GM18870 (cell line): Measurements from ENCODE around the gene SPRED1.
A peak's percentile ranks its signal among the peaks of the same experiment; 100 is the strongest.
"Not testable (repeated sequence)": the region's sequence is repeated elsewhere in the genome, so short reads cannot be mapped to it uniquely, and the experiment has no call there.

Source experiments
- ATAC-seq: cut with Tn5 transposase; IDR thresholded peaks from one replicate; pipeline ENCODE4 v1.9.1; 2021; ENCODE audit warnings: moderate library complexity; ENCODE audit not compliant: unreplicated experiment

Gene SPRED1

GRCh38 chr15:38275959-38276358 is 23.3 kb downstream of the SPRED1 start:
- ATAC-seq = no peak

- ATAC-seq = not testable (repeated sequence)
Measured at GRCh38 chr15:38277281-38277680, 24.6 kb downstream of the SPRED1 start.

- ATAC-seq = no peak
Measured at GRCh38 chr15:38281031-38281430, 28.4 kb downstream of the SPRED1 start.

- no peak for ATAC-seq
Measured at GRCh38 chr15:38283010-38283409, 30.4 kb downstream of the SPRED1 start.

GRCh38 chr15:38285456-38285855 is 32.8 kb downstream of the SPRED1 start:
- no peak for ATAC-seq

GRCh38 chr15:38294126-38294525 is 41.5 kb downstream of the SPRED1 start:
- ATAC-seq = no peak

GRCh38 chr15:38297623-38298388 is 45.2 kb downstream of the SPRED1 start:
- peak; percentile 88 for ATAC-seq

- no peak for ATAC-seq
Measured at GRCh38 chr15:38299216-38299615, 46.6 kb downstream of the SPRED1 start.

- ATAC-seq = no peak
Measured at GRCh38 chr15:38300395-38300794, 47.8 kb downstream of the SPRED1 start.

GRCh38 chr15:38304481-38304880 is 51.8 kb downstream of the SPRED1 start:
- ATAC-seq = no peak

- ATAC-seq = no peak
Measured at GRCh38 chr15:38307251-38307650, 54.6 kb downstream of the SPRED1 start.

- ATAC-seq = no peak
Measured at GRCh38 chr15:38307861-38308641, 55.4 kb downstream of the SPRED1 start.

GRCh38 chr15:38308797-38309196 is 56.2 kb downstream of the SPRED1 start:
- ATAC-seq = peak; percentile 80

GRCh38 chr15:38312190-38312589 is 59.6 kb downstream of the SPRED1 start:
- ATAC-seq = no peak

- ATAC-seq = no peak
Measured at GRCh38 chr15:38316311-38316710, 63.7 kb downstream of the SPRED1 start.

GRCh38 chr15:38320181-38320580 is 67.5 kb downstream of the SPRED1 start:
- ATAC-seq = no peak

- ATAC-seq = no peak
Measured at GRCh38 chr15:38320866-38321265, 68.2 kb downstream of the SPRED1 start.

GRCh38 chr15:38323895-38324294 is 71.3 kb downstream of the SPRED1 start:
- ATAC-seq = no peak

- no peak for ATAC-seq
Measured at GRCh38 chr15:38324939-38325647, 72.5 kb downstream of the SPRED1 start.

- no peak for ATAC-seq
Measured at GRCh38 chr15:38325648-38325990, 73.0 kb downstream of the SPRED1 start.

- ATAC-seq = no peak
Measured at GRCh38 chr15:38332711-38333110, 80.1 kb downstream of the SPRED1 start.

- ATAC-seq = no peak
Measured at GRCh38 chr15:38335116-38335515, 82.5 kb downstream of the SPRED1 start.
